ENCODE results near the gene MBNL1.

GRCh38 chr3:152348436-152349177 is 79.9 kb downstream of the MBNL1 start:
- no peak for TF ChIP-seq POLR2A (IDR thresholded peaks at IDR 0.05)
- TF ChIP-seq, protein P1, sequence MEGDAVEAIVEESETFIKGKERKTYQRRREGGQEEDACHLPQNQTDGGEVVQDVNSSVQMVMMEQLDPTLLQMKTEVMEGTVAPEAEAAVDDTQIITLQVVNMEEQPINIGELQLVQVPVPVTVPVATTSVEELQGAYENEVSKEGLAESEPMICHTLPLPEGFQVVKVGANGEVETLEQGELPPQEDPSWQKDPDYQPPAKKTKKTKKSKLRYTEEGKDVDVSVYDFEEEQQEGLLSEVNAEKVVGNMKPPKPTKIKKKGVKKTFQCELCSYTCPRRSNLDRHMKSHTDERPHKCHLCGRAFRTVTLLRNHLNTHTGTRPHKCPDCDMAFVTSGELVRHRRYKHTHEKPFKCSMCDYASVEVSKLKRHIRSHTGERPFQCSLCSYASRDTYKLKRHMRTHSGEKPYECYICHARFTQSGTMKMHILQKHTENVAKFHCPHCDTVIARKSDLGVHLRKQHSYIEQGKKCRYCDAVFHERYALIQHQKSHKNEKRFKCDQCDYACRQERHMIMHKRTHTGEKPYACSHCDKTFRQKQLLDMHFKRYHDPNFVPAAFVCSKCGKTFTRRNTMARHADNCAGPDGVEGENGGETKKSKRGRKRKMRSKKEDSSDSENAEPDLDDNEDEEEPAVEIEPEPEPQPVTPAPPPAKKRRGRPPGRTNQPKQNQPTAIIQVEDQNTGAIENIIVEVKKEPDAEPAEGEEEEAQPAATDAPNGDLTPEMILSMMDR (IDR thresholded peaks at IDR 0.05), result no peak
- TF ChIP-seq EP300 (IDR thresholded peaks at IDR 0.05), result no peak
- no peak for TF ChIP-seq POLR2AphosphoS5 (IDR thresholded peaks at IDR 0.05)
